H54 (cell line): ENCODE results near the gene DDR2.

Experiments
- DNase-seq: peaks from one replicate; pipeline ENCODE4 v3.0.0; 2011; ENCODE audit warnings: low spot score, mixed read lengths; ENCODE audit not compliant: insufficient read length
- FAIRE-seq: peaks from 3 replicates; lab custom pipeline; 2011; peaks lifted over from hg19 to GRCh38; lab: Jason Lieb, UNC
- POLR2A ChIP-seq: IDR thresholded peaks from 2 replicates; pipeline ENCODE4 v1.6.1; 2011; ENCODE audit warnings: low read depth, mild to moderate bottlenecking, low read length

DDR2 gene

GRCh38 chr1:162644986-162645314 is 12.7 kb downstream of the DDR2 start:
- no peak for TF ChIP-seq POLR2A
- no peak for FAIRE-seq

GRCh38 chr1:162645666-162646065 is 13.4 kb downstream of the DDR2 start:
- no peak for TF ChIP-seq POLR2A
- DNase-seq (no peak), FAIRE-seq (no peak)

More at GRCh38 chr1:162644986-162645314, 12.7 kb downstream of the DDR2 start:
- DNase-seq: no peak

GRCh38 chr1:162649583-162649982 is 17.3 kb downstream of the DDR2 start:
- DNase-seq (no peak), FAIRE-seq (no peak)
- no peak for TF ChIP-seq POLR2A

GRCh38 chr1:162654915-162655620 is 22.8 kb downstream of the DDR2 start:
- FAIRE-seq: no peak
- TF ChIP-seq POLR2A: no peak
- no peak for DNase-seq

GRCh38 chr1:162656266-162656665 is 24.0 kb downstream of the DDR2 start:
- TF ChIP-seq POLR2A: no peak
- DNase-seq (no peak), FAIRE-seq (no peak)

- FAIRE-seq: no peak
- TF ChIP-seq POLR2A: no peak
- DNase-seq: no peak
Observed at GRCh38 chr1:162660574-162660973, 28.3 kb downstream of the DDR2 start.

GRCh38 chr1:162661336-162661735 is 29.1 kb downstream of the DDR2 start:
- DNase-seq: no peak
- no peak for TF ChIP-seq POLR2A
- no peak for FAIRE-seq

- no peak for TF ChIP-seq POLR2A
- FAIRE-seq: no peak
- no peak for DNase-seq
Observed at GRCh38 chr1:162662013-162662412, 29.7 kb downstream of the DDR2 start.

GRCh38 chr1:162663086-162663485 is 30.8 kb downstream of the DDR2 start:
- DNase-seq (no peak), FAIRE-seq (no peak)
- TF ChIP-seq POLR2A: no peak

GRCh38 chr1:162663589-162664106 is 31.4 kb downstream of the DDR2 start:
- DNase-seq: no peak
- no peak for TF ChIP-seq POLR2A
- no peak for FAIRE-seq

- TF ChIP-seq POLR2A: no peak
- DNase-seq (no peak), FAIRE-seq (no peak)
Observed at GRCh38 chr1:162666006-162666645, 33.9 kb downstream of the DDR2 start.

- no peak for DNase-seq
- no peak for FAIRE-seq
- TF ChIP-seq POLR2A: no peak
Observed at GRCh38 chr1:162667381-162668080, 35.3 kb downstream of the DDR2 start.

- FAIRE-seq (no peak), DNase-seq (no peak)
- no peak for TF ChIP-seq POLR2A
Observed at GRCh38 chr1:162670928-162671663, 38.8 kb downstream of the DDR2 start.
